Osteocyte (in vitro differentiated cells): ENCODE results near the gene ABCC2. TPM values are rescaled to one million over a fixed set of nuclear protein-coding genes. Genes with fewer than 3 reads are reported as not detected.

Source experiments
- DNase-seq: peaks from one replicate; pipeline ENCODE4 v3.0.0; 2021; ENCODE audit warnings: mixed read lengths; ENCODE audit not compliant: unreplicated experiment; ENCODE audit errors: extremely low spot score
- H3K27ac Mint-ChIP-seq: one replicate; pipeline ENCODE4 v1.8.0; 2021; ENCODE audit warnings: mild to moderate bottlenecking, mixed read lengths; ENCODE audit not compliant: unreplicated experiment
- H3K27me3 Mint-ChIP-seq: one replicate; pipeline ENCODE4 v1.8.0; 2021; ENCODE audit warnings: mixed read lengths; ENCODE audit not compliant: unreplicated experiment
- H3K36me3 Mint-ChIP-seq: one replicate; pipeline ENCODE4 v1.8.0; 2021; ENCODE audit warnings: mixed read lengths; ENCODE audit not compliant: unreplicated experiment
- H3K4me1 Mint-ChIP-seq: one replicate; pipeline ENCODE4 v1.8.0; 2021; ENCODE audit warnings: mixed read lengths; ENCODE audit not compliant: unreplicated experiment
- H3K4me3 Mint-ChIP-seq: one replicate; pipeline ENCODE4 v1.8.0; 2021; ENCODE audit warnings: mild to moderate bottlenecking, moderate library complexity, mixed read lengths; ENCODE audit not compliant: unreplicated experiment
- H3K9me3 Mint-ChIP-seq: one replicate; pipeline ENCODE4 v1.8.0; 2021; ENCODE audit warnings: mixed read lengths; ENCODE audit not compliant: unreplicated experiment
- total RNA-seq: library from RNA; stranded (reverse); gene quantifications from 2 replicates; pipeline ENCODE4 v1.2.1, GENCODE V29; 2021
- TF ChIP-seq, protein P1 (sequence below): fragments of 200-600 bp; sonication (generic); IDR thresholded peaks from 2 replicates; pipeline ENCODE4 v1.5.0; 2021; ENCODE audit warnings: antibody characterized with exemption, mild to moderate bottlenecking, moderate library complexity

The ABCC2 gene
- total RNA-seq, 1 donor from 2014 or later: 0.24 TPM

DNA sequence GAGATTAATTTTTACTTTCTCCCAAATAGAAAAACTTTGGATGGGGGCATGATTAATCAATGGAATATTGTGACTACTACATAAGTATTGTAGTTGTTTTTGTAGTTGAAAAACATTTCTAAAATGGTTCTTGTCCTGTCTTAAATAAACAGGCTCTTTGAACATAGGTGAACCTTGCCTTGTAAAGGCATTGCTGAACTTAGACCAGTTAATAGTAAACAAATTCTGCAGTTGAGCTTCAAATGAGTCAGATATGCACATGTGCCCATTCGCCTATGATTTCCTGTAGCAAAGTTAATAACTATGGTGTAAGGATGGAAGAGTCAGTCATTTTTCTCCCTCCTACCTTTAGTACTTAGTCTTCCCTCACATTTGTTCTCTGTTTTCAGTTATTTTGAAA is 27.8 kb upstream of the ABCC2 start:
- H3K9me3 Mint-ChIP-seq: no peaks in the 10 kb centered on the region
- H3K27me3 Mint-ChIP-seq: no peaks in the 10 kb centered on the region
- H3K4me3 Mint-ChIP-seq: no peak overlapping the region
- TF ChIP-seq, protein P1, sequence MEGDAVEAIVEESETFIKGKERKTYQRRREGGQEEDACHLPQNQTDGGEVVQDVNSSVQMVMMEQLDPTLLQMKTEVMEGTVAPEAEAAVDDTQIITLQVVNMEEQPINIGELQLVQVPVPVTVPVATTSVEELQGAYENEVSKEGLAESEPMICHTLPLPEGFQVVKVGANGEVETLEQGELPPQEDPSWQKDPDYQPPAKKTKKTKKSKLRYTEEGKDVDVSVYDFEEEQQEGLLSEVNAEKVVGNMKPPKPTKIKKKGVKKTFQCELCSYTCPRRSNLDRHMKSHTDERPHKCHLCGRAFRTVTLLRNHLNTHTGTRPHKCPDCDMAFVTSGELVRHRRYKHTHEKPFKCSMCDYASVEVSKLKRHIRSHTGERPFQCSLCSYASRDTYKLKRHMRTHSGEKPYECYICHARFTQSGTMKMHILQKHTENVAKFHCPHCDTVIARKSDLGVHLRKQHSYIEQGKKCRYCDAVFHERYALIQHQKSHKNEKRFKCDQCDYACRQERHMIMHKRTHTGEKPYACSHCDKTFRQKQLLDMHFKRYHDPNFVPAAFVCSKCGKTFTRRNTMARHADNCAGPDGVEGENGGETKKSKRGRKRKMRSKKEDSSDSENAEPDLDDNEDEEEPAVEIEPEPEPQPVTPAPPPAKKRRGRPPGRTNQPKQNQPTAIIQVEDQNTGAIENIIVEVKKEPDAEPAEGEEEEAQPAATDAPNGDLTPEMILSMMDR: no peak
- no peak overlapping the region for H3K27ac Mint-ChIP-seq
- DNase-seq: no peak
- H3K36me3 Mint-ChIP-seq: peaks cover 52% of the 10 kb centered on the region
- no peaks in the 10 kb centered on the region for H3K4me1 Mint-ChIP-seq

DNA sequence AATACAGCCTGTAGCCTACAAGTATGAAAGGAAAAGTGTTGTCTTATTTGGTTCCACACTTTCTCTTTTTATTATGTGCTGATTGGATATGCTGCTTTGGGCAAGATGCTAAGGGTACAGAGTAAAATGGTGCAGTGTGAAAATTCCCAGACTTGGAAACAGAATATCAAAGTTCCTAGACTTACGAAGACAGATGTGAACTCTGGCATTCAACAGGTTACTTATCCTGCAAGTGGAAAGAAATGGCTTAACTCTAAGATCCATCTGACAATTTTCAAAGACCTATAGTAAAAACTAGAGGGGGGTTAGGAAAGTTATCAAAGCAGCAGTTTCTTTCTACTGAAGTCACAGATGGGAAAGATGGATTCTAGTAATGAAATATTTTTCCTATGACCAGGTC is 26.3 kb upstream of the ABCC2 start:
- Mint-ChIP-seq H3K9me3 (peaks cover 6% of the 10 kb centered on the region), H3K27me3 (no peaks in the 10 kb centered on the region), H3K36me3 (peaks cover 52% of the 10 kb centered on the region), H3K27ac (no peak overlapping the region), H3K4me1 (peaks cover 2% of the 10 kb centered on the region), H3K4me3 (no peak overlapping the region)
- no peak for DNase-seq
- TF ChIP-seq, protein P1: no peak

DNA sequence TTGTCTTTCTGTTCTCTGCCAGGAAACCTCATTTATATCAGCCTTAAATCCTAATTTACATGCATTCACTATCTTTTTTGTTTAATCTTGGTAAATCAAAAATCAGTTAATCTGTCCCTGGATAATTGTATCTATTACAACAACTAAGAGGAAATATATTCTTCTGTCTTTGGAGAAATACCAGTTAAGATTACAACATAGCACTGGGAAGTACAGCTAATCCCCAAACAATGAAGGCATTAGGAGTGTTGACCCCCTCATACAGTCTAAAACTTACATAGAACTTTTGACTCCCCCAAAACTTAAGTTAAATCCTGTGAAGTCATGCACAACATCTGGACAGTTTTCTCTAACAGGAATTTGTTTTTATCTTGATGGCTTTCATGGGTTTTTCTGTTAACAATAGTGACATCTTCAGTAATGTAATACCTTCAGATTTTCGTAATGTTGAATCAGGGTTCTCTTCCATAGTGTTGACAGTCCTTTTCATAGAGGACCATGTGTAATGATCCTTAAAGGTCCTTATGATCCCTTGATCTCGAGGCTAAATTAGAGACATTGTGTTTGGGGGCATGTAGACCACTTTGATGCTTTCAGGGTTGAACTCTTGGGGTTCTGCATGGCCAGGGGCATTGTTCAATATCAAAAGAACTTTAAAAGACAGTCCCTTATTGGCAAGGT is 24.1 kb upstream of the ABCC2 start:
- TF ChIP-seq, protein P1: no peak
- H3K27me3 Mint-ChIP-seq: no peaks in the 10 kb centered on the region
- H3K4me3 Mint-ChIP-seq: no peak overlapping the region
- H3K9me3 Mint-ChIP-seq: peaks cover 7% of the 10 kb centered on the region
- no peak for DNase-seq
- H3K36me3 Mint-ChIP-seq: peaks cover 64% of the 10 kb centered on the region
- H3K27ac Mint-ChIP-seq: no peak overlapping the region
- peaks cover 4% of the 10 kb centered on the region for H3K4me1 Mint-ChIP-seq

DNA sequence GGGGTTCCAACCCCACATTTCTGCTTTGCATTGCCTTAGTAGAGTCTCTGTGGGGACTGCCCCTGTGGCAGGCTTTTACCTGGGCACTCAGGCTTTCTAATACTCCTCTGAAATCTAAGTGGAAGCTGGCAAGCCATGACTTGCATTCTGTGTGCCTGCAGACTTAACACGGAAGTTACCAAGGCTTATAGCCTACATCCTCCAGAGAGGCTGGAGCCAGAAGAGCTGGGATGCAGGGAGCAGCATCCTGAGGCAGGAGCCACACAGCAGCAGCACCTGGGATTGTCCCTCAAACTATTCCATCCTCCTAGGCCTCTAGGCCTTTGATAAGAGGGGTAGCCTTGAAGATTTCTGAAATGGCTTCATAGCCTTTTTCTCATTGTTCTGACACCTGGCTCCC is 22.1 kb upstream of the ABCC2 start:
- no peak for DNase-seq
- no peak overlapping the region for H3K27ac Mint-ChIP-seq
- no peaks in the 10 kb centered on the region for H3K27me3 Mint-ChIP-seq
- TF ChIP-seq, protein P1: no peak
- H3K4me1 Mint-ChIP-seq: peaks cover 4% of the 10 kb centered on the region
- H3K4me3 Mint-ChIP-seq: no peak overlapping the region
- H3K9me3 Mint-ChIP-seq: peaks cover 8% of the 10 kb centered on the region
- H3K36me3 Mint-ChIP-seq: peaks cover 59% of the 10 kb centered on the region

DNA sequence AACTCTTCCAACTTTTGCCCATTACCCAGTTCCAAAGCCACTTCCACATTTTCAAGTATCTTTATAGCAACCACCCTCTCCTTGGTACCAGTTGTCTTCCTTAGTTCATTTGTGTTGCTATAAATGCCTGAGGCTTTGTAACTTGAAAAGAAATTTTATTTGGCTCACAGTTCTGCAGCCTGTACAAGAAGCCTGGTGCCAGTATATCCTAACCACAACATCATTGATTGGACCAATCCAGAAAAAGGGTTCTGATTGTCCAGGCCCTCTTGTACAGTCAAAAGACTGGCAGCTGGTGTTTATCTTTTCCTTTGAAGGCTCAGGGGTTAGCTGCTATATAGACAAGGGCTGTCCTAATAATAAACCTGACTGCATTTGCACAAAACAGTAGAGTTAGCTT is 21.1 kb upstream of the ABCC2 start:
- no peak overlapping the region for H3K27ac Mint-ChIP-seq

More for the DNA sequence above, 21.1 kb upstream of the ABCC2 start:
- H3K27me3 Mint-ChIP-seq: no peaks in the 10 kb centered on the region
- H3K4me1 Mint-ChIP-seq: peaks cover 4% of the 10 kb centered on the region
- TF ChIP-seq, protein P1: no peak
- DNase-seq: no peak
- H3K4me3 Mint-ChIP-seq: no peak overlapping the region
- peaks cover 8% of the 10 kb centered on the region for H3K9me3 Mint-ChIP-seq
- peaks cover 53% of the 10 kb centered on the region for H3K36me3 Mint-ChIP-seq
